GM23338 (cell line): Measurements from ENCODE around the gene THADA. TPM values are rescaled to one million over a fixed set of nuclear protein-coding genes. Genes with fewer than 3 reads are reported as not detected.
A peak's percentile ranks its signal among the peaks of the same experiment; 100 is the strongest.

Source experiments
- ATAC-seq: fragments of 200-7000 bp; cut with Tn5 transposase; 3 replicates; pipeline ENCODE4 v1.9.1; 2020
- DNase-seq: peaks from one replicate; pipeline ENCODE4 v3.0.0-alpha.2; 2015; ENCODE audit warnings: low spot score
- H2AFZ ChIP-seq: fragments of 200-600 bp; sonication (generic); 2 replicates; pipeline ENCODE4 v1.8.0; 2016; ENCODE audit warnings: antibody characterized with exemption, mild to moderate bottlenecking, moderate library complexity
- H3F3A ChIP-seq: fragments of 200-600 bp; sonication (generic); replicated peaks from 2 replicates; pipeline ENCODE4 v1.8.0; 2017; ENCODE audit warnings: antibody characterized with exemption, mixed run types, low read depth
- H3K27ac ChIP-seq: fragments of 200-600 bp; sonication (generic); 2 replicates; pipeline ENCODE4 v1.6.1; 2016; ENCODE audit warnings: low read depth
- H3K27me3 ChIP-seq: fragments of 200-600 bp; sonication (generic); 2 replicates; pipeline ENCODE4 v1.8.0; 2016; ENCODE audit warnings: mild to moderate bottlenecking, mixed run types, moderate library complexity; ENCODE audit not compliant: insufficient read depth
- H3K36me3 ChIP-seq: fragments of 200-600 bp; sonication (generic); 2 replicates; pipeline ENCODE4 v1.8.0; 2016; ENCODE audit warnings: mild to moderate bottlenecking; ENCODE audit not compliant: insufficient read depth
- H3K4me1 ChIP-seq: fragments of 200-600 bp; sonication (generic); 2 replicates; pipeline ENCODE4 v1.8.0; 2016; ENCODE audit warnings: mild to moderate bottlenecking, moderate library complexity; ENCODE audit not compliant: insufficient read depth
- H3K4me2 ChIP-seq: fragments of 200-600 bp; sonication (generic); 2 replicates; pipeline ENCODE4 v1.7.1; 2017; ENCODE audit warnings: mixed run types
- H3K4me3 ChIP-seq: fragments of 200-600 bp; sonication (generic); 2 replicates; pipeline ENCODE4 v1.6.1; 2016; ENCODE audit warnings: mixed run types
- H3K79me2 ChIP-seq: fragments of 200-600 bp; sonication (generic); replicated peaks from 2 replicates; pipeline ENCODE4 v1.8.0; 2017; ENCODE audit warnings: mild to moderate bottlenecking; ENCODE audit not compliant: insufficient read depth
- H3K9me2 ChIP-seq: fragments of 200-600 bp; sonication (generic); 2 replicates; pipeline ENCODE4 v1.8.0; 2017; ENCODE audit not compliant: insufficient read depth
- H4K20me1 ChIP-seq: fragments of 200-600 bp; sonication (generic); replicated peaks from 2 replicates; pipeline ENCODE4 v1.8.0; 2017; ENCODE audit warnings: mild to moderate bottlenecking; ENCODE audit not compliant: insufficient read depth
- H3K27ac Mint-ChIP-seq: 2 replicates; pipeline ENCODE4 v1.8.0; 2020; ENCODE audit warnings: inconsistent platforms, mild to moderate bottlenecking, moderate library complexity, mixed read lengths
- H3K27me3 Mint-ChIP-seq: 3 replicates; pipeline ENCODE4 v1.8.0; 2022; ENCODE audit warnings: low read depth, mild to moderate bottlenecking, moderate library complexity, mixed read lengths, inconsistent platforms; ENCODE audit not compliant: insufficient read depth, poor library complexity
- H3K36me3 Mint-ChIP-seq: 3 replicates; pipeline ENCODE4 v1.8.0; 2021; ENCODE audit warnings: low read depth, mild to moderate bottlenecking, inconsistent platforms, moderate library complexity, mixed read lengths
- H3K4me1 Mint-ChIP-seq: 3 replicates; pipeline ENCODE4 v1.8.0; 2020; ENCODE audit warnings: mild to moderate bottlenecking, inconsistent platforms, mixed read lengths
- H3K4me3 Mint-ChIP-seq: 3 replicates; pipeline ENCODE4 v1.8.0; 2021; ENCODE audit warnings: moderate library complexity, mild to moderate bottlenecking, inconsistent platforms, mixed read lengths
- H3K9me3 Mint-ChIP-seq: 3 replicates; pipeline ENCODE4 v1.8.0; 2020; ENCODE audit warnings: moderate library complexity, mild to moderate bottlenecking, inconsistent platforms, mixed read lengths
- EZH2 ChIP-seq: fragments of 200-600 bp; sonication (generic); IDR thresholded peaks from one replicate; pipeline ENCODE4 v1.8.0; 2017; ENCODE audit warnings: antibody characterized with exemption, mild to moderate bottlenecking, low read depth; ENCODE audit not compliant: unreplicated experiment
- ZNF331 ChIP-seq: fragments of 250-450 bp; sonication (Bioruptor Pico); IDR thresholded peaks from 2 replicates; pipeline ENCODE4 v1.5.0; 2020; ENCODE audit warnings: low read depth, mild to moderate bottlenecking, moderate library complexity
- polyA plus RNA-seq: library from polyadenylated mRNA; unstranded; fragments of >200 nt; fragmentation: Nextera tagmentation; extraction: Ambion mirVana; gene quantifications from 2 replicates; pipeline ENCODE4 v1.2.1, GENCODE V29; 2016
- total RNA-seq: library from RNA; depleted of rRNA; stranded (reverse); fragments of >200 nt; shearing (Covaris generic); gene quantifications from 2 replicates; pipeline ENCODE4 v1.2.3, GENCODE V29; 2014
- TF ChIP-seq, protein P1 (sequence below), 2 experiments: fragments of 200-600 bp in 1 of 2; sonication (generic) in 1 of 2; conservative IDR thresholded peaks; 2 replicates each; pipeline versions ENCODE4 v1.5.1 to v1.6.1; 2016 to 2017; ENCODE audit warnings: antibody characterized with exemption in 2 of 2, low read depth in 2 of 2, mild to moderate bottlenecking in 2 of 2, moderate library complexity in 1 of 2
- TF ChIP-seq, protein P2 (sequence below): IDR thresholded peaks from 2 replicates; pipeline ENCODE4 v1.6.1; 2016; ENCODE audit warnings: antibody characterized with exemption
- TF ChIP-seq, protein P3 (sequence below): fragments of 250-450 bp; sonication (Bioruptor Pico); IDR thresholded peaks from 2 replicates; pipeline ENCODE4 v1.5.0; 2020; ENCODE audit warnings: mild to moderate bottlenecking, moderate library complexity

The THADA gene
- total and polyA plus RNA-seq, 2 experiments from 2014 or later: 17.0 to 30.7 TPM

DNA sequence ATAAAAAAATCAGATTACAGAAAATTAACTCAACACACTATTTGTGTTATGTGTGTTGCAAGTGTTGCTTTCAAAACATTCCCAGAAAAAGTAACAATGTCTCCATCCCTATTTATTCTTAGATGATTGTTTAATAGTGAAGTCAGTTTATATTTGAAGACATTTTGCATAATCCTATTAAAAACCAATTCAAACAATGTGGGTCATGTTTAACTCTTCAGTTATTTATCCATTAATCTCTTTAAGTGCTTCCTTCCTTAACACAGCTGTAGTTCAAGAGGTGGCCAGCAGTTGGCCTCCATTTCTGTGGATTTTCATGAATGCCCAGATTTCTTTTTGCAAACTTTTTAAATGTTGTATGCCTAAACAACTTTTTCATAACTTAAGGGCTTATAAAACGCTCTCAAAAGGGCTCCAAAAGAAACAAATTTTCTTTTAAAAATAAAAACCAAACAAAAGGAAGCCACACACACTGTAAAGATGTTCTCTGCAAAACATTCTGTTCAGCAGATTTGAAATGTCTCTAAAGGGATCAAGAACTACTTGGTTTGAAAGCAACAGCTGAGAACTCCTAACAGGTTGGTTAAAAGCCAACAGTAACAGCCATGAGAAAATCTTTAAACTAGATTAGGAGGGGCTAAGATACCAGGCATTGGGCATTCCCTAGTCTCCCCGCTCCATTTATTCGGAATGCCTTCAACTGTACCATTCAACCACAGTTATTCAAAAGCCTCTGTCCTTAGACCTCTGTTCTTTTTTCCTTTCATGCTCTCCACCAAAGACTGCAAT lies 71.5 kb downstream of the THADA start:
- no peaks in the 10 kb centered on the region for H3K27me3 Mint-ChIP-seq
- H3K27ac ChIP-seq: no peak overlapping the region
- peaks cover 15% of the 10 kb centered on the region; the same call in 2 of the 3 replicates for H3K36me3 Mint-ChIP-seq
- no peaks in the 10 kb centered on the region for H3K9me3 Mint-ChIP-seq
- H3K27ac Mint-ChIP-seq: no peak overlapping the region
- no peaks in the 10 kb centered on the region for H3K9me2 ChIP-seq
- H3K4me2 ChIP-seq: no peak overlapping the region
- no peak overlapping the region for H3K4me3 ChIP-seq
- DNase-seq: peak; percentile 28
- H3K27me3 ChIP-seq: no peaks in the 10 kb centered on the region
- no peak for TF ChIP-seq ZNF331 (CRISPR knock-in tag)
- TF ChIP-seq, protein P1, sequence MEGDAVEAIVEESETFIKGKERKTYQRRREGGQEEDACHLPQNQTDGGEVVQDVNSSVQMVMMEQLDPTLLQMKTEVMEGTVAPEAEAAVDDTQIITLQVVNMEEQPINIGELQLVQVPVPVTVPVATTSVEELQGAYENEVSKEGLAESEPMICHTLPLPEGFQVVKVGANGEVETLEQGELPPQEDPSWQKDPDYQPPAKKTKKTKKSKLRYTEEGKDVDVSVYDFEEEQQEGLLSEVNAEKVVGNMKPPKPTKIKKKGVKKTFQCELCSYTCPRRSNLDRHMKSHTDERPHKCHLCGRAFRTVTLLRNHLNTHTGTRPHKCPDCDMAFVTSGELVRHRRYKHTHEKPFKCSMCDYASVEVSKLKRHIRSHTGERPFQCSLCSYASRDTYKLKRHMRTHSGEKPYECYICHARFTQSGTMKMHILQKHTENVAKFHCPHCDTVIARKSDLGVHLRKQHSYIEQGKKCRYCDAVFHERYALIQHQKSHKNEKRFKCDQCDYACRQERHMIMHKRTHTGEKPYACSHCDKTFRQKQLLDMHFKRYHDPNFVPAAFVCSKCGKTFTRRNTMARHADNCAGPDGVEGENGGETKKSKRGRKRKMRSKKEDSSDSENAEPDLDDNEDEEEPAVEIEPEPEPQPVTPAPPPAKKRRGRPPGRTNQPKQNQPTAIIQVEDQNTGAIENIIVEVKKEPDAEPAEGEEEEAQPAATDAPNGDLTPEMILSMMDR (conservative IDR thresholded peaks at IDR 0.05; ENCODE audit: low read depth in 2 of 2): peak; percentile 22 to 49; a peak in 3 of 4 replicates
- TF ChIP-seq, protein P2, sequence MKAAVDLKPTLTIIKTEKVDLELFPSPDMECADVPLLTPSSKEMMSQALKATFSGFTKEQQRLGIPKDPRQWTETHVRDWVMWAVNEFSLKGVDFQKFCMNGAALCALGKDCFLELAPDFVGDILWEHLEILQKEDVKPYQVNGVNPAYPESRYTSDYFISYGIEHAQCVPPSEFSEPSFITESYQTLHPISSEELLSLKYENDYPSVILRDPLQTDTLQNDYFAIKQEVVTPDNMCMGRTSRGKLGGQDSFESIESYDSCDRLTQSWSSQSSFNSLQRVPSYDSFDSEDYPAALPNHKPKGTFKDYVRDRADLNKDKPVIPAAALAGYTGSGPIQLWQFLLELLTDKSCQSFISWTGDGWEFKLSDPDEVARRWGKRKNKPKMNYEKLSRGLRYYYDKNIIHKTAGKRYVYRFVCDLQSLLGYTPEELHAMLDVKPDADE: no peak
- TF ChIP-seq EZH2: no peak
- TF ChIP-seq, protein P3, sequence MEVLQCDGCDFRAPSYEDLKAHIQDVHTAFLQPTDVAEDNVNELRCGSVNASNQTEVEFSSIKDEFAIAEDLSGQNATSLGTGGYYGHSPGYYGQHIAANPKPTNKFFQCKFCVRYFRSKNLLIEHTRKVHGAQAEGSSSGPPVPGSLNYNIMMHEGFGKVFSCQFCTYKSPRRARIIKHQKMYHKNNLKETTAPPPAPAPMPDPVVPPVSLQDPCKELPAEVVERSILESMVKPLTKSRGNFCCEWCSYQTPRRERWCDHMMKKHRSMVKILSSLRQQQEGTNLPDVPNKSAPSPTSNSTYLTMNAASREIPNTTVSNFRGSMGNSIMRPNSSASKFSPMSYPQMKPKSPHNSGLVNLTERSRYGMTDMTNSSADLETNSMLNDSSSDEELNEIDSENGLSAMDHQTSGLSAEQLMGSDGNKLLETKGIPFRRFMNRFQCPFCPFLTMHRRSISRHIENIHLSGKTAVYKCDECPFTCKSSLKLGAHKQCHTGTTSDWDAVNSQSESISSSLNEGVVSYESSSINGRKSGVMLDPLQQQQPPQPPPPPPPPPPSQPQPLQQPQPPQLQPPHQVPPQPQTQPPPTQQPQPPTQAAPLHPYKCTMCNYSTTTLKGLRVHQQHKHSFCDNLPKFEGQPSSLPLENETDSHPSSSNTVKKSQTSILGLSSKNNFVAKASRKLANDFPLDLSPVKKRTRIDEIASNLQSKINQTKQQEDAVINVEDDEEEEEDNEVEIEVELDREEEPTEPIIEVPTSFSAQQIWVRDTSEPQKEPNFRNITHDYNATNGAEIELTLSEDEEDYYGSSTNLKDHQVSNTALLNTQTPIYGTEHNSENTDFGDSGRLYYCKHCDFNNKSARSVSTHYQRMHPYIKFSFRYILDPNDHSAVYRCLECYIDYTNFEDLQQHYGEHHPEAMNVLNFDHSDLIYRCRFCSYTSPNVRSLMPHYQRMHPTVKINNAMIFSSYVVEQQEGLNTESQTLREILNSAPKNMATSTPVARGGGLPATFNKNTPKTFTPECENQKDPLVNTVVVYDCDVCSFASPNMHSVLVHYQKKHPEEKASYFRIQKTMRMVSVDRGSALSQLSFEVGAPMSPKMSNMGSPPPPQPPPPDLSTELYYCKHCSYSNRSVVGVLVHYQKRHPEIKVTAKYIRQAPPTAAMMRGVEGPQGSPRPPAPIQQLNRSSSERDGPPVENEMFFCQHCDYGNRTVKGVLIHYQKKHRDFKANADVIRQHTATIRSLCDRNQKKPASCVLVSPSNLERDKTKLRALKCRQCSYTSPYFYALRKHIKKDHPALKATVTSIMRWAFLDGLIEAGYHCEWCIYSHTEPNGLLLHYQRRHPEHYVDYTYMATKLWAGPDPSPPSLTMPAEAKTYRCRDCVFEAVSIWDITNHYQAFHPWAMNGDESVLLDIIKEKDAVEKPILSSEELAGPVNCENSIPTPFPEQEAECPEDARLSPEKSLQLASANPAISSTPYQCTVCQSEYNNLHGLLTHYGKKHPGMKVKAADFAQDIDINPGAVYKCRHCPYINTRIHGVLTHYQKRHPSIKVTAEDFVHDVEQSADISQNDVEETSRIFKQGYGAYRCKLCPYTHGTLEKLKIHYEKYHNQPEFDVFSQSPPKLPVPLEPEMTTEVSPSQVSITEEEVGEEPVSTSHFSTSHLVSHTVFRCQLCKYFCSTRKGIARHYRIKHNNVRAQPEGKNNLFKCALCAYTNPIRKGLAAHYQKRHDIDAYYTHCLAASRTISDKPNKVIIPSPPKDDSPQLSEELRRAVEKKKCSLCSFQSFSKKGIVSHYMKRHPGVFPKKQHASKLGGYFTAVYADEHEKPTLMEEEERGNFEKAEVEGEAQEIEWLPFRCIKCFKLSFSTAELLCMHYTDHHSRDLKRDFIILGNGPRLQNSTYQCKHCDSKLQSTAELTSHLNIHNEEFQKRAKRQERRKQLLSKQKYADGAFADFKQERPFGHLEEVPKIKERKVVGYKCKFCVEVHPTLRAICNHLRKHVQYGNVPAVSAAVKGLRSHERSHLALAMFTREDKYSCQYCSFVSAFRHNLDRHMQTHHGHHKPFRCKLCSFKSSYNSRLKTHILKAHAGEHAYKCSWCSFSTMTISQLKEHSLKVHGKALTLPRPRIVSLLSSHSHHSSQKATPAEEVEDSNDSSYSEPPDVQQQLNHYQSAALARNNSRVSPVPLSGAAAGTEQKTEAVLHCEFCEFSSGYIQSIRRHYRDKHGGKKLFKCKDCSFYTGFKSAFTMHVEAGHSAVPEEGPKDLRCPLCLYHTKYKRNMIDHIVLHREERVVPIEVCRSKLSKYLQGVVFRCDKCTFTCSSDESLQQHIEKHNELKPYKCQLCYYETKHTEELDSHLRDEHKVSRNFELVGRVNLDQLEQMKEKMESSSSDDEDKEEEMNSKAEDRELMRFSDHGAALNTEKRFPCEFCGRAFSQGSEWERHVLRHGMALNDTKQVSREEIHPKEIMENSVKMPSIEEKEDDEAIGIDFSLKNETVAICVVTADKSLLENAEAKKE (CRISPR knock-in tag): no peak
- no peak overlapping the region for H2AFZ ChIP-seq
- no peaks in the 10 kb centered on the region for H3K36me3 ChIP-seq
- no peaks in the 10 kb centered on the region for H4K20me1 ChIP-seq
- no peaks in the 10 kb centered on the region for H3F3A ChIP-seq
- no peaks in the 10 kb centered on the region for H3K4me1 ChIP-seq
- no peaks in the 10 kb centered on the region for H3K4me1 Mint-ChIP-seq
- H3K79me2 ChIP-seq: no peaks in the 10 kb centered on the region
- no peak overlapping the region for H3K4me3 Mint-ChIP-seq
- ATAC-seq: no peak; the same call in 2 of the 3 replicates
